ENCODE measurements around the gene KAT2A.

- TF ChIP-seq NFYB (CRISPR knock-in tag; conservative IDR thresholded peaks at IDR 0.05; ENCODE audit: low read depth), result no peak
- TF ChIP-seq NFE2L1 (CRISPR knock-in tag; IDR thresholded peaks at IDR 0.05), result no peak
- TF ChIP-seq CTCF (IDR thresholded peaks at IDR 0.05), result no peak
- no peak for TF ChIP-seq AFF4 (CRISPR knock-in tag; IDR thresholded peaks at IDR 0.05; ENCODE audit: borderline replicate concordance)
- no peak for TF ChIP-seq RELA (CRISPR knock-in tag; IDR thresholded peaks at IDR 0.05; ENCODE audit: borderline replicate concordance)
Measured at GRCh38 chr17:42129109-42129837, 8.1 kb upstream of the KAT2A start.
